WTC11 (cell line): ENCODE measurements around the gene TDRD1. TPM values are rescaled to one million over a fixed set of nuclear protein-coding genes. Genes with fewer than 3 reads are reported as not detected.

Experiments
- ATAC-seq: fragments of 200-7000 bp; cut with Tn5 transposase; 2 replicates; pipeline ENCODE4 v1.10.0; 2021; ENCODE audit warnings: mild to moderate bottlenecking, moderate library complexity
- CTCF ChIA-PET: fragments of 300-600 bp; sonication (Branson Sonifier 250); formaldehyde crosslinking; loops from one replicate; lab custom pipeline; 2021; ENCODE audit warnings: antibody characterized with exemption; lab: Charles Lee
- POLR2A ChIA-PET: fragments of 350-600 bp; sonication (Branson Sonifier 250); formaldehyde crosslinking; loops from one replicate; lab custom pipeline; 2021; ENCODE audit warnings: antibody characterized with exemption; lab: Charles Lee
- DNase-seq: peaks from one replicate; pipeline ENCODE4 v3.0.0; 2021; ENCODE audit warnings: low spot score
- H3K27ac Mint-ChIP-seq: 2 replicates; pipeline ENCODE4 v1.8.0; 2021; ENCODE audit warnings: mixed read lengths
- H3K27me3 Mint-ChIP-seq: 2 replicates; pipeline ENCODE4 v1.8.0; 2021; ENCODE audit warnings: low read depth, mild to moderate bottlenecking, moderate library complexity, mixed read lengths
- H3K36me3 Mint-ChIP-seq: 2 replicates; pipeline ENCODE4 v1.8.0; 2021; ENCODE audit warnings: mixed read lengths
- H3K4me1 Mint-ChIP-seq: 2 replicates; pipeline ENCODE4 v1.8.0; 2022; ENCODE audit warnings: mixed read lengths
- H3K4me3 Mint-ChIP-seq: 2 replicates; pipeline ENCODE4 v1.8.0; 2021; ENCODE audit warnings: mild to moderate bottlenecking, moderate library complexity, mixed read lengths
- H3K9me3 Mint-ChIP-seq: 2 replicates; pipeline ENCODE4 v1.8.0; 2021; ENCODE audit warnings: mixed read lengths
- CBFB ChIP-seq: sonication (generic); formaldehyde crosslinking; IDR thresholded peaks from 2 replicates; pipeline ENCODE4 v1.8.1; 2022; ENCODE audit warnings: mild to moderate bottlenecking, low read depth, missing genetic modification reagents
- NFATC4 ChIP-seq: fragments of 250-450 bp; sonication (Bioruptor Pico); IDR thresholded peaks from 2 replicates; pipeline ENCODE4 v1.9.0; 2021; ENCODE audit warnings: mild to moderate bottlenecking
- NFE2L1 ChIP-seq: sonication (generic); formaldehyde crosslinking; IDR thresholded peaks from 2 replicates; pipeline ENCODE4 v1.8.1; 2023; ENCODE audit warnings: missing genetic modification reagents
- PRRX2 ChIP-seq: fragments of 250-450 bp; sonication (Bioruptor Pico); IDR thresholded peaks from 2 replicates; pipeline ENCODE4 v1.8.0; 2021; ENCODE audit warnings: mild to moderate bottlenecking
- ZNF219 ChIP-seq: sonication (generic); formaldehyde crosslinking; IDR thresholded peaks from 2 replicates; pipeline ENCODE4 v1.8.0; 2023; ENCODE audit warnings: missing genetic modification reagents, mild to moderate bottlenecking, borderline replicate concordance
- ZNF232 ChIP-seq: sonication (generic); formaldehyde crosslinking; IDR thresholded peaks from 2 replicates; pipeline ENCODE4 v1.8.0; 2022; ENCODE audit warnings: mild to moderate bottlenecking, missing genetic modification reagents
- ZNF263 ChIP-seq: sonication (generic); formaldehyde crosslinking; IDR thresholded peaks from 2 replicates; pipeline ENCODE4 v1.8.1; 2022; ENCODE audit warnings: low read depth, mild to moderate bottlenecking, moderate library complexity, missing genetic modification reagents
- total RNA-seq: library from RNA; stranded (reverse); gene quantifications from 3 replicates; pipeline ENCODE4 v1.2.3, GENCODE V29; 2021
- TF ChIP-seq, protein P1 (sequence below): sonication (generic); formaldehyde crosslinking; IDR thresholded peaks from 2 replicates; pipeline ENCODE4 v1.8.1; 2023; ENCODE audit warnings: mild to moderate bottlenecking, missing genetic modification reagents, moderate library complexity
- TF ChIP-seq, protein P2 (sequence below): sonication (generic); formaldehyde crosslinking; IDR thresholded peaks from 2 replicates; pipeline ENCODE4 v1.8.1; 2022; ENCODE audit warnings: mild to moderate bottlenecking, missing genetic modification reagents, moderate library complexity, borderline replicate concordance
- TF ChIP-seq, protein P3 (sequence below): sonication (generic); formaldehyde crosslinking; IDR thresholded peaks from 2 replicates; pipeline ENCODE4 v1.8.1; 2022; ENCODE audit warnings: low read depth, mild to moderate bottlenecking, moderate library complexity, missing genetic modification reagents, borderline replicate concordance
- TF ChIP-seq, protein P4 (sequence below): sonication (generic); formaldehyde crosslinking; IDR thresholded peaks from 2 replicates; pipeline ENCODE4 v1.8.1; 2022; ENCODE audit warnings: missing genetic modification reagents, borderline replicate concordance
- TF ChIP-seq, protein P5 (sequence below): sonication (generic); formaldehyde crosslinking; IDR thresholded peaks from 2 replicates; pipeline ENCODE4 v1.8.1; 2022; ENCODE audit warnings: low read depth, missing genetic modification reagents, borderline replicate concordance
- TF ChIP-seq, protein P6 (sequence below): fragments of 250-450 bp; sonication (Bioruptor Pico); IDR thresholded peaks from 2 replicates; pipeline ENCODE4 v1.9.0; 2021; ENCODE audit warnings: mild to moderate bottlenecking
- TF ChIP-seq, protein P7 (sequence below): sonication (generic); formaldehyde crosslinking; IDR thresholded peaks from 2 replicates; pipeline ENCODE4 v1.8.1; 2023; ENCODE audit warnings: mild to moderate bottlenecking, missing genetic modification reagents
- TF ChIP-seq, protein P8 (sequence below): fragments of 200-600 bp; IDR thresholded peaks from 2 replicates; pipeline ENCODE4 v1.8.0; 2022; ENCODE audit warnings: antibody characterized with exemption

TDRD1 gene
- total RNA-seq, 1 experiment from 2014 or later: 0.70 TPM

DNA sequence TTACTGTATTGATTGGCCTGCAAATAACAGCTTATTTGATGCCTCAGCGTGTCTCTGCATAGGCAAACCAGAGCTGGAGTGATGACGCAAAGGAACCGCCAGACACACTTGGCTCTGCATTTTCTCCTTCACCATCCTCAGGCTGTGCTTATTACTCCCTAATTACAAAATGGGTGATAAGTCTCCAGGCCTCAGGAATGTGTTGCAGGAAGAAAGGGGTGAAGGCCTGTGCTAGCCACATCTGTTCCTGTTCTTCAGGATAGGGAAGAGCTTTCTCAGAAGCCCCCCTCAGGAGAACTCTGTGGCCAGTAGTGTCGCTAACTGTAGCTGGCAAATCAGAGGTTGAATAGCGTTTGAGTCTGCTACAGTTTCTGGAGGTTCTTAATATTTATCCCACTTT, 5.1 kb downstream of the TDRD1 start:
- ChIA-PET CTCF (no interaction called here), POLR2A (no interaction called here)
- TF ChIP-seq, protein P1, sequence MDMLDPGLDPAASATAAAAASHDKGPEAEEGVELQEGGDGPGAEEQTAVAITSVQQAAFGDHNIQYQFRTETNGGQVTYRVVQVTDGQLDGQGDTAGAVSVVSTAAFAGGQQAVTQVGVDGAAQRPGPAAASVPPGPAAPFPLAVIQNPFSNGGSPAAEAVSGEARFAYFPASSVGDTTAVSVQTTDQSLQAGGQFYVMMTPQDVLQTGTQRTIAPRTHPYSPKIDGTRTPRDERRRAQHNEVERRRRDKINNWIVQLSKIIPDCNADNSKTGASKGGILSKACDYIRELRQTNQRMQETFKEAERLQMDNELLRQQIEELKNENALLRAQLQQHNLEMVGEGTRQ (CRISPR knock-in tag): no peak
- TF ChIP-seq NFATC4 (CRISPR knock-in tag) (no peak), NFE2L1 (CRISPR knock-in tag) (no peak), ZNF263 (no peak)
- Mint-ChIP-seq H3K27me3 (peaks cover 2% of the 10 kb centered on the region; the same call in 1 of the 2 replicates), H3K9me3 (peaks cover 3% of the 10 kb centered on the region), H3K4me3 (no peak overlapping the region), H3K27ac (no peak overlapping the region), H3K4me1 (peaks cover 16% of the 10 kb centered on the region), H3K36me3 (no peaks in the 10 kb centered on the region)
- DNase-seq: no peak
- ATAC-seq: no peak

DNA sequence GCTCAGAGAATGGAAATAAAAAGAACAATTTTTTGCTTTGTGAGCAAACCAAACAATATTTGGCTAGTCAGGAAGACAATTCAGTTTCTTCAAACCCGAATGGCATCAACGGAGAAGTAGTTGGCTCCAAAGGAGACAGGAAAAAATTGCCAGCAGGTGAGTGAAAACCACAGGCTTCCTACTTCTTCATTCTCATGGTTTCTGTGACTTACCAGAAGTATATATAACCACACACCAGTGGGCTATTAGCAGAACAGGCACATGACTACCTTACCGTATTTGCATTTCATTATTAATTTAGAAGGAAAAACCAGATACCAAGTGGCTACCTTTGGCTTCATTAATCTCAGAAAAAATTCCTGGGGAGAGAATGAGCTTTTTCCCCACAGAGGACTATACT, 8.8 kb downstream of the TDRD1 start:
- H3K27ac Mint-ChIP-seq: no peak overlapping the region
- H3K4me1 Mint-ChIP-seq: no peaks in the 10 kb centered on the region
- TF ChIP-seq, protein P2, sequence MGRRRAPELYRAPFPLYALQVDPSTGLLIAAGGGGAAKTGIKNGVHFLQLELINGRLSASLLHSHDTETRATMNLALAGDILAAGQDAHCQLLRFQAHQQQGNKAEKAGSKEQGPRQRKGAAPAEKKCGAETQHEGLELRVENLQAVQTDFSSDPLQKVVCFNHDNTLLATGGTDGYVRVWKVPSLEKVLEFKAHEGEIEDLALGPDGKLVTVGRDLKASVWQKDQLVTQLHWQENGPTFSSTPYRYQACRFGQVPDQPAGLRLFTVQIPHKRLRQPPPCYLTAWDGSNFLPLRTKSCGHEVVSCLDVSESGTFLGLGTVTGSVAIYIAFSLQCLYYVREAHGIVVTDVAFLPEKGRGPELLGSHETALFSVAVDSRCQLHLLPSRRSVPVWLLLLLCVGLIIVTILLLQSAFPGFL: no peak
- TF ChIP-seq NFATC4 (CRISPR knock-in tag) (no peak), NFE2L1 (CRISPR knock-in tag) (no peak)
- TF ChIP-seq, protein P3, sequence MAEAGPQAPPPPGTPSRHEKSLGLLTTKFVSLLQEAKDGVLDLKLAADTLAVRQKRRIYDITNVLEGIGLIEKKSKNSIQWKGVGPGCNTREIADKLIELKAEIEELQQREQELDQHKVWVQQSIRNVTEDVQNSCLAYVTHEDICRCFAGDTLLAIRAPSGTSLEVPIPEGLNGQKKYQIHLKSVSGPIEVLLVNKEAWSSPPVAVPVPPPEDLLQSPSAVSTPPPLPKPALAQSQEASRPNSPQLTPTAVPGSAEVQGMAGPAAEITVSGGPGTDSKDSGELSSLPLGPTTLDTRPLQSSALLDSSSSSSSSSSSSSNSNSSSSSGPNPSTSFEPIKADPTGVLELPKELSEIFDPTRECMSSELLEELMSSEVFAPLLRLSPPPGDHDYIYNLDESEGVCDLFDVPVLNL: no peak
- TF ChIP-seq, protein P4, sequence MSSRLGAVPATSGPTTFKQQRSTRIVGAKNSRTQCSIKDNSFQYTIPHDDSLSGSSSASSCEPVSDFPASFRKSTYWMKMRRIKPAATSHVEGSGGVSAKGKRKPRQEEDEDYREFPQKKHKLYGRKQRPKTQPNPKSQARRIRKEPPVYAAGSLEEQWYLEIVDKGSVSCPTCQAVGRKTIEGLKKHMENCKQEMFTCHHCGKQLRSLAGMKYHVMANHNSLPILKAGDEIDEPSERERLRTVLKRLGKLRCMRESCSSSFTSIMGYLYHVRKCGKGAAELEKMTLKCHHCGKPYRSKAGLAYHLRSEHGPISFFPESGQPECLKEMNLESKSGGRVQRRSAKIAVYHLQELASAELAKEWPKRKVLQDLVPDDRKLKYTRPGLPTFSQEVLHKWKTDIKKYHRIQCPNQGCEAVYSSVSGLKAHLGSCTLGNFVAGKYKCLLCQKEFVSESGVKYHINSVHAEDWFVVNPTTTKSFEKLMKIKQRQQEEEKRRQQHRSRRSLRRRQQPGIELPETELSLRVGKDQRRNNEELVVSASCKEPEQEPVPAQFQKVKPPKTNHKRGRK (CRISPR knock-in tag): no peak
- TF ChIP-seq, protein P5, sequence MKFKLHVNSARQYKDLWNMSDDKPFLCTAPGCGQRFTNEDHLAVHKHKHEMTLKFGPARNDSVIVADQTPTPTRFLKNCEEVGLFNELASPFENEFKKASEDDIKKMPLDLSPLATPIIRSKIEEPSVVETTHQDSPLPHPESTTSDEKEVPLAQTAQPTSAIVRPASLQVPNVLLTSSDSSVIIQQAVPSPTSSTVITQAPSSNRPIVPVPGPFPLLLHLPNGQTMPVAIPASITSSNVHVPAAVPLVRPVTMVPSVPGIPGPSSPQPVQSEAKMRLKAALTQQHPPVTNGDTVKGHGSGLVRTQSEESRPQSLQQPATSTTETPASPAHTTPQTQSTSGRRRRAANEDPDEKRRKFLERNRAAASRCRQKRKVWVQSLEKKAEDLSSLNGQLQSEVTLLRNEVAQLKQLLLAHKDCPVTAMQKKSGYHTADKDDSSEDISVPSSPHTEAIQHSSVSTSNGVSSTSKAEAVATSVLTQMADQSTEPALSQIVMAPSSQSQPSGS: no peak
- POLR2A ChIA-PET: no interaction called here
- no peak overlapping the region for H3K4me3 Mint-ChIP-seq
- peaks cover 3% of the 10 kb centered on the region for H3K9me3 Mint-ChIP-seq
- no peaks in the 10 kb centered on the region for H3K36me3 Mint-ChIP-seq
- H3K27me3 Mint-ChIP-seq: no peaks in the 10 kb centered on the region
- CTCF ChIA-PET: no interaction called here
- DNase-seq: no peak
- no peak for ATAC-seq

DNA sequence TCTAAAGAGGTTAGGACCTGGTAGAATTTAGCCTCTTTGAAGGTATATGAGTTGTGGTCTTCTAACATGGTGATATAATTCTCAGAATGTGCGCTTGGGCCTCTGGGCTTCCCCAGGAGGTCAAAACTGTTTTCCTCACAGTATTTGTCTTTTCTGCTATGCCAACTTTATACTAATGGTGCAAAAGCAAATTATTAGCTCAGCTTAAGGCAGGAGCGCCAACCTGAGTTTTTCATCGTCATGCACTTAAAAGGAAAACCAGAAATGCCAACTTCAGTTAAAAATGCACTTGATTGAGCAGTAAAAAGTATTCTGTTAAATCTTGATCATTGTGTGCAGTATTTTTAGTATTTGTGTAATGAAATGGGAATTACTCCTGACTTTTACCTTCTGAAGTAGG, 9.7 kb downstream of the TDRD1 start:
- TF ChIP-seq PRRX2 (CRISPR knock-in tag): no peak
- TF ChIP-seq, all 79 proteins: peak for 0
- peaks cover 3% of the 10 kb centered on the region for H3K9me3 Mint-ChIP-seq
- ChIA-PET POLR2A (no interaction called here), CTCF (no interaction called here)
- H3K36me3 Mint-ChIP-seq: no peaks in the 10 kb centered on the region
- no peak overlapping the region for H3K27ac Mint-ChIP-seq
- H3K27me3 Mint-ChIP-seq: no peaks in the 10 kb centered on the region
- no peak for ATAC-seq
- no peak overlapping the region for H3K4me3 Mint-ChIP-seq
- no peak for DNase-seq
- H3K4me1 Mint-ChIP-seq: no peaks in the 10 kb centered on the region

DNA sequence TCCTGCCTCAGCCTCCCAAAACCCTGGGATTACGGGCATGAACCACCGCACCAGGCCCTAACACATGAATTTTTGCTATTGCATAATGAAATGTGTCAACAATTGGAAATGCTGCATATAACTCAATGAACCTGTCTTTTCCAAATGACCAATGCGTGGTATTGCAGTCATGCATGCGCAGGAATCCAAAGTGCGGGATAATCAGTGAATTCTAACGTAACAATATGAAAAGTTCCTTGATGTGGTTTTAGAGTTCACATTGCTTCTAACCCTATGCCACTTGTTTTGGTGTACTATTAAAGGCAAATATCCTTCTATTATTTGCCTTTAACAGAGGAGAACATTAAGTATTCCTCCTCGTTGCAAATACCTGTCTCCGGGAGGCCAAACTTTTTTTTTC, 10.5 kb downstream of the TDRD1 start:
- Mint-ChIP-seq H3K9me3 (peaks cover 3% of the 10 kb centered on the region), H3K4me1 (no peaks in the 10 kb centered on the region), H3K27ac (no peak overlapping the region), H3K36me3 (no peaks in the 10 kb centered on the region), H3K27me3 (no peaks in the 10 kb centered on the region), H3K4me3 (no peak overlapping the region)
- ChIA-PET CTCF (no interaction called here), POLR2A (no interaction called here)
- DNase-seq: no peak
- no peak for ATAC-seq
- TF ChIP-seq ZNF219 (CRISPR knock-in tag) (no peak), CBFB (no peak), ZNF232 (CRISPR knock-in tag) (no peak)
- TF ChIP-seq, protein P6, sequence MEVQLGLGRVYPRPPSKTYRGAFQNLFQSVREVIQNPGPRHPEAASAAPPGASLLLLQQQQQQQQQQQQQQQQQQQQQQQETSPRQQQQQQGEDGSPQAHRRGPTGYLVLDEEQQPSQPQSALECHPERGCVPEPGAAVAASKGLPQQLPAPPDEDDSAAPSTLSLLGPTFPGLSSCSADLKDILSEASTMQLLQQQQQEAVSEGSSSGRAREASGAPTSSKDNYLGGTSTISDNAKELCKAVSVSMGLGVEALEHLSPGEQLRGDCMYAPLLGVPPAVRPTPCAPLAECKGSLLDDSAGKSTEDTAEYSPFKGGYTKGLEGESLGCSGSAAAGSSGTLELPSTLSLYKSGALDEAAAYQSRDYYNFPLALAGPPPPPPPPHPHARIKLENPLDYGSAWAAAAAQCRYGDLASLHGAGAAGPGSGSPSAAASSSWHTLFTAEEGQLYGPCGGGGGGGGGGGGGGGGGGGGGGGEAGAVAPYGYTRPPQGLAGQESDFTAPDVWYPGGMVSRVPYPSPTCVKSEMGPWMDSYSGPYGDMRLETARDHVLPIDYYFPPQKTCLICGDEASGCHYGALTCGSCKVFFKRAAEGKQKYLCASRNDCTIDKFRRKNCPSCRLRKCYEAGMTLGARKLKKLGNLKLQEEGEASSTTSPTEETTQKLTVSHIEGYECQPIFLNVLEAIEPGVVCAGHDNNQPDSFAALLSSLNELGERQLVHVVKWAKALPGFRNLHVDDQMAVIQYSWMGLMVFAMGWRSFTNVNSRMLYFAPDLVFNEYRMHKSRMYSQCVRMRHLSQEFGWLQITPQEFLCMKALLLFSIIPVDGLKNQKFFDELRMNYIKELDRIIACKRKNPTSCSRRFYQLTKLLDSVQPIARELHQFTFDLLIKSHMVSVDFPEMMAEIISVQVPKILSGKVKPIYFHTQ: no peak
- TF ChIP-seq, protein P7, sequence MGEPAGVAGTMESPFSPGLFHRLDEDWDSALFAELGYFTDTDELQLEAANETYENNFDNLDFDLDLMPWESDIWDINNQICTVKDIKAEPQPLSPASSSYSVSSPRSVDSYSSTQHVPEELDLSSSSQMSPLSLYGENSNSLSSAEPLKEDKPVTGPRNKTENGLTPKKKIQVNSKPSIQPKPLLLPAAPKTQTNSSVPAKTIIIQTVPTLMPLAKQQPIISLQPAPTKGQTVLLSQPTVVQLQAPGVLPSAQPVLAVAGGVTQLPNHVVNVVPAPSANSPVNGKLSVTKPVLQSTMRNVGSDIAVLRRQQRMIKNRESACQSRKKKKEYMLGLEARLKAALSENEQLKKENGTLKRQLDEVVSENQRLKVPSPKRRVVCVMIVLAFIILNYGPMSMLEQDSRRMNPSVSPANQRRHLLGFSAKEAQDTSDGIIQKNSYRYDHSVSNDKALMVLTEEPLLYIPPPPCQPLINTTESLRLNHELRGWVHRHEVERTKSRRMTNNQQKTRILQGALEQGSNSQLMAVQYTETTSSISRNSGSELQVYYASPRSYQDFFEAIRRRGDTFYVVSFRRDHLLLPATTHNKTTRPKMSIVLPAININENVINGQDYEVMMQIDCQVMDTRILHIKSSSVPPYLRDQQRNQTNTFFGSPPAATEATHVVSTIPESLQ (CRISPR knock-in tag): no peak
- TF ChIP-seq, protein P8, sequence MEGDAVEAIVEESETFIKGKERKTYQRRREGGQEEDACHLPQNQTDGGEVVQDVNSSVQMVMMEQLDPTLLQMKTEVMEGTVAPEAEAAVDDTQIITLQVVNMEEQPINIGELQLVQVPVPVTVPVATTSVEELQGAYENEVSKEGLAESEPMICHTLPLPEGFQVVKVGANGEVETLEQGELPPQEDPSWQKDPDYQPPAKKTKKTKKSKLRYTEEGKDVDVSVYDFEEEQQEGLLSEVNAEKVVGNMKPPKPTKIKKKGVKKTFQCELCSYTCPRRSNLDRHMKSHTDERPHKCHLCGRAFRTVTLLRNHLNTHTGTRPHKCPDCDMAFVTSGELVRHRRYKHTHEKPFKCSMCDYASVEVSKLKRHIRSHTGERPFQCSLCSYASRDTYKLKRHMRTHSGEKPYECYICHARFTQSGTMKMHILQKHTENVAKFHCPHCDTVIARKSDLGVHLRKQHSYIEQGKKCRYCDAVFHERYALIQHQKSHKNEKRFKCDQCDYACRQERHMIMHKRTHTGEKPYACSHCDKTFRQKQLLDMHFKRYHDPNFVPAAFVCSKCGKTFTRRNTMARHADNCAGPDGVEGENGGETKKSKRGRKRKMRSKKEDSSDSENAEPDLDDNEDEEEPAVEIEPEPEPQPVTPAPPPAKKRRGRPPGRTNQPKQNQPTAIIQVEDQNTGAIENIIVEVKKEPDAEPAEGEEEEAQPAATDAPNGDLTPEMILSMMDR: no peak
